ENCODE results near the gene SLC2A9.

DNA sequence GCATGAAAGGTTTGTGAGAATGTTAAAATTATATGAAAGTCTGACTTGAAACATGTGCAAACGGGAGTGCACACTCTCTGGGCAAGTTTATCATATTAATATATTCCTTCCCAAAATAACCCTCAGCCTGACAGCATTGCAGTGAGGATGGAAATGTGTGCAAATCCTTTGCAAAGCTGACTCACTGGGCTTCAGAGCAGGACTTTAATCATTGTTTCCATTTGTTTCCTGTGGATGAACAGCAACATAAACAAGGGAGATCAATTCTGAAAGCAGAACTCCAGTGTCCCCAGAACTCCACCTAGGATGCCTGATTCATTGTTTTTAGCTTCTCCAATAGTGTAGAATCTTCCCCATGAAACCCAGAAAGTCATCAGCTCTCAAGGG lies 32.9 kb downstream of the SLC2A9 start:
- TF ChIP-seq, protein P1, sequence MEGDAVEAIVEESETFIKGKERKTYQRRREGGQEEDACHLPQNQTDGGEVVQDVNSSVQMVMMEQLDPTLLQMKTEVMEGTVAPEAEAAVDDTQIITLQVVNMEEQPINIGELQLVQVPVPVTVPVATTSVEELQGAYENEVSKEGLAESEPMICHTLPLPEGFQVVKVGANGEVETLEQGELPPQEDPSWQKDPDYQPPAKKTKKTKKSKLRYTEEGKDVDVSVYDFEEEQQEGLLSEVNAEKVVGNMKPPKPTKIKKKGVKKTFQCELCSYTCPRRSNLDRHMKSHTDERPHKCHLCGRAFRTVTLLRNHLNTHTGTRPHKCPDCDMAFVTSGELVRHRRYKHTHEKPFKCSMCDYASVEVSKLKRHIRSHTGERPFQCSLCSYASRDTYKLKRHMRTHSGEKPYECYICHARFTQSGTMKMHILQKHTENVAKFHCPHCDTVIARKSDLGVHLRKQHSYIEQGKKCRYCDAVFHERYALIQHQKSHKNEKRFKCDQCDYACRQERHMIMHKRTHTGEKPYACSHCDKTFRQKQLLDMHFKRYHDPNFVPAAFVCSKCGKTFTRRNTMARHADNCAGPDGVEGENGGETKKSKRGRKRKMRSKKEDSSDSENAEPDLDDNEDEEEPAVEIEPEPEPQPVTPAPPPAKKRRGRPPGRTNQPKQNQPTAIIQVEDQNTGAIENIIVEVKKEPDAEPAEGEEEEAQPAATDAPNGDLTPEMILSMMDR (IDR thresholded peaks at IDR 0.05; ENCODE audit: extremely low read depth in 1 of 2, insufficient read depth in 1 of 2, low read depth in 1 of 2, low read length in 2 of 2) = no peak
- no peak for TF ChIP-seq POLR2AphosphoS5 (IDR thresholded peaks at IDR 0.05; ENCODE audit: insufficient read depth, low read depth, low read length)
- TF ChIP-seq POLR2A (IDR thresholded peaks at IDR 0.05; ENCODE audit: low read depth, low read length) = no peak
- TF ChIP-seq EZH2 (IDR thresholded peaks at IDR 0.05; ENCODE audit: borderline replicate concordance, low read depth, low read length, severe bottlenecking) = no peak
